A549 (cell line): ENCODE results near the gene TLK1. TPM values are rescaled to one million over a fixed set of nuclear protein-coding genes. Genes with fewer than 3 reads are reported as not detected.

Experiments
- ATAC-seq, 2 experiments: fragments of 200-7000 bp in 1 of 2; fragments of >200 bp in 1 of 2; cut with Nextera tagmentation in 1 of 2; cut with Tn5 transposase in 1 of 2; 3 replicates each; pipeline versions ENCODE4 v1.8.0 to v1.9.1; 2018 to 2020; ENCODE audit warnings: mild to moderate bottlenecking in 1 of 2, moderate library complexity in 1 of 2
- CTCF ChIA-PET: fragments of 300-600 bp; sonication (Branson Sonifier 250); formaldehyde crosslinking; extraction: SDS; loops from one replicate; lab custom pipeline; 2021; ENCODE audit warnings: antibody characterized with exemption, inconsistent platforms; lab: Yijun Ruan, JAX
- POLR2A ChIA-PET: fragments of 350-600 bp; formaldehyde crosslinking; extraction: SDS; loops from one replicate; lab custom pipeline; 2021; ENCODE audit warnings: antibody characterized with exemption, inconsistent platforms; lab: Yijun Ruan, JAX
- DNase-seq, 2 experiments: peaks; one replicate each; pipeline versions ENCODE4 v3.0.0 to v3.0.0-alpha.2; 2011 to 2016; ENCODE audit warnings: low read depth in 1 of 2, low spot score in 1 of 2
- FAIRE-seq: peaks from 2 replicates; lab custom pipeline; 2011; peaks lifted over from hg19 to GRCh38; lab: Jason Lieb, UNC
- H3K27ac ChIP-seq, 2 experiments: fragments of >200 bp; sonication (Bioruptor Twin); formaldehyde crosslinking; 3 replicates each; pipeline ENCODE4 v1.5.1; 2016 to 2017
- H3K4me1 ChIP-seq: fragments of >200 bp; sonication (Bioruptor Twin); formaldehyde crosslinking; 3 replicates; pipeline ENCODE4 v1.6.1; 2016
- H3K4me2 ChIP-seq: fragments of >200 bp; sonication (Bioruptor Twin); formaldehyde crosslinking; 3 replicates; pipeline ENCODE4 v1.6.1; 2016
- H3K4me3 ChIP-seq: fragments of >200 bp; sonication (Bioruptor Twin); formaldehyde crosslinking; 3 replicates; pipeline ENCODE4 v1.5.1; 2016
- H3K9me3 ChIP-seq: fragments of >200 bp; sonication (Bioruptor Twin); formaldehyde crosslinking; 3 replicates; pipeline ENCODE4 v1.6.1; 2016
- CTCF ChIP-seq: fragments of >200 bp; sonication (Bioruptor Twin); formaldehyde crosslinking; IDR thresholded peaks from 3 replicates; pipeline ENCODE4 v1.5.1; 2016
- E2F6 ChIP-seq: IDR thresholded peaks from 2 replicates; pipeline ENCODE4 v1.6.1; 2012; ENCODE audit warnings: low read depth, borderline replicate concordance
- FOXS1 ChIP-seq: fragments of 250-450 bp; sonication (Bioruptor Pico); IDR thresholded peaks from 2 replicates; pipeline ENCODE4 v1.5.0; 2020; ENCODE audit warnings: mild to moderate bottlenecking, moderate library complexity
- GATA3 ChIP-seq: IDR thresholded peaks from 2 replicates; pipeline ENCODE4 v1.6.1; 2012; ENCODE audit warnings: borderline replicate concordance
- HDAC2 ChIP-seq: fragments of 200-600 bp; sonication (generic); IDR thresholded peaks from 2 replicates; pipeline ENCODE4 v1.6.1; 2016
- HEYL ChIP-seq: fragments of 250-450 bp; sonication (Bioruptor Pico); IDR thresholded peaks from 2 replicates; pipeline ENCODE4 v1.8.0; 2021; ENCODE audit warnings: mild to moderate bottlenecking, moderate library complexity
- HOXB13 ChIP-seq: fragments of 250-450 bp; sonication (Bioruptor Pico); IDR thresholded peaks from 2 replicates; pipeline ENCODE4 v1.5.0; 2020; ENCODE audit warnings: low read depth, mild to moderate bottlenecking, moderate library complexity
- HOXB5 ChIP-seq: fragments of 250-450 bp; sonication (Bioruptor Pico); IDR thresholded peaks from 2 replicates; pipeline ENCODE4 v1.5.0; 2020; ENCODE audit warnings: mild to moderate bottlenecking, moderate library complexity
- KDM5A ChIP-seq: fragments of 200-600 bp; sonication (generic); IDR thresholded peaks from 2 replicates; pipeline ENCODE4 v1.6.1; 2016; ENCODE audit warnings: antibody characterized with exemption, mild to moderate bottlenecking
- MAX ChIP-seq: IDR thresholded peaks from 2 replicates; pipeline ENCODE4 v1.6.1; 2012
- NFE2L2 ChIP-seq: fragments of 150-350 bp; conservative IDR thresholded peaks from 2 replicates; pipeline ENCODE4 v1.6.1; 2014; ENCODE audit warnings: low read length
- PHF8 ChIP-seq: fragments of 200-600 bp; sonication (generic); IDR thresholded peaks from 2 replicates; pipeline ENCODE4 v1.6.1; 2016; ENCODE audit warnings: low read depth, mild to moderate bottlenecking, antibody characterized with exemption, moderate library complexity, borderline replicate concordance
- POLR2A ChIP-seq: IDR thresholded peaks from 2 replicates; pipeline ENCODE4 v1.6.1; 2012; ENCODE audit warnings: mild to moderate bottlenecking, low read length
- POLR2AphosphoS2 ChIP-seq: conservative IDR thresholded peaks from 2 replicates; pipeline ENCODE4 v1.6.1; 2012; ENCODE audit warnings: low read length, improper control_type of control experiment, inconsistent platforms
- RAD21 ChIP-seq, 2 experiments: fragments of >200 bp in 1 of 2; sonication (Bioruptor Twin) in 1 of 2; formaldehyde crosslinking in 1 of 2; IDR thresholded peaks in 1 of 2; conservative IDR thresholded peaks in 1 of 2; 2 replicates in 1 of 2; 3 replicates in 1 of 2; pipeline ENCODE4 v1.6.1; 2012 to 2018; ENCODE audit warnings: inconsistent platforms in 1 of 2
- SMC3 ChIP-seq: fragments of >200 bp; sonication (Bioruptor Twin); formaldehyde crosslinking; IDR thresholded peaks from 3 replicates; pipeline ENCODE4 v1.6.1; 2018; ENCODE audit warnings: inconsistent platforms
- TFCP2L1 ChIP-seq: fragments of 250-450 bp; sonication (Bioruptor Pico); IDR thresholded peaks from 2 replicates; pipeline ENCODE4 v1.5.0; 2021; ENCODE audit warnings: mild to moderate bottlenecking
- TP53 ChIP-seq: fragments of 250-450 bp; sonication (Bioruptor Pico); IDR thresholded peaks from 2 replicates; pipeline ENCODE4 v1.5.0; 2021; ENCODE audit warnings: mild to moderate bottlenecking, moderate library complexity
- ZFP36 ChIP-seq: fragments of 450-650 bp; IDR thresholded peaks from 2 replicates; pipeline ENCODE4 v1.6.1; 2014; ENCODE audit warnings: borderline replicate concordance; ENCODE audit not compliant: partially characterized antibody
- ZNF302 ChIP-seq: fragments of 250-450 bp; sonication (Bioruptor Pico); IDR thresholded peaks from 2 replicates; pipeline ENCODE4 v1.9.0; 2021; ENCODE audit warnings: inconsistent platforms, mild to moderate bottlenecking, moderate library complexity
- WGBS: methylation state at CpG from one replicate; pipeline ENCODE4 v1.1.6; 2017; ENCODE audit errors: missing lambda C conversion rate; 5-methylcytosine and 5-hydroxymethylcytosine counted together
- polyA plus RNA-seq, 4 experiments: library from polyadenylated mRNA; depleted of rRNA in 3 of 4; stranded (reverse); fragments of >200 nt; fragmentation: RNase III in 1 of 4; extraction: RNeasy Plus Mini Kit Qiagen cat#74134 plus additional on column Dnase treatment in 1 of 4; gene quantifications; 2 replicates in 3 of 4; 3 replicates in 1 of 4; pipeline ENCODE4 v1.2.3, GENCODE V29; 2011 to 2017
- TF ChIP-seq, protein P1 (sequence below): fragments of 450-650 bp; IDR thresholded peaks from 2 replicates; pipeline ENCODE4 v1.6.1; 2014; ENCODE audit warnings: antibody characterized with exemption

The TLK1 gene
- polyA plus RNA-seq, 2 of the 4 experiments (the other 2 are of a cell fraction), result 16.9 to 28.9 TPM

GRCh38 chr2:171159372-171160118, 1.1 kb downstream of the TLK1 start:
- peak; percentile 31 to 67 for DNase-seq
- H3K27ac ChIP-seq, result peak overlapping the region; percentile 98 to 99
- H3K4me2 ChIP-seq, result peak overlapping the region; percentile 83
- ATAC-seq, result peak; percentile 49 to 69
- H3K4me3 ChIP-seq, result peak overlapping the region; percentile 91
- H3K9me3 ChIP-seq, result no peaks in the 10 kb centered on the region
- POLR2A ChIA-PET, result interaction anchor here (0.8 to 2.0 kb wide), 3 partner anchors 231 to 274 kb away, joined by 3 to 12 read pairs (median 4); partner anchors contain the start of genes DCAF17, GORASP2 and METTL8
- CTCF ChIA-PET, result interaction anchor here (0.8 to 6.5 kb wide), 12 partner anchors 9 to 262 kb away, joined by 3 to 31 read pairs (median 4); no protein-coding TSS in a partner anchor
- peaks cover 27% of the 10 kb centered on the region for H3K4me1 ChIP-seq
- no peak for TF ChIP-seq GATA3
- TF ChIP-seq SMC3, result peak; percentile 48; the same call in 2 of the 3 replicates
- peak; percentile 92 for TF ChIP-seq KDM5A
- TF ChIP-seq TP53 (CRISPR knock-in tag), result 0 out of 2 replicates have a peak, but pooled peaks have one; percentile 19
- peak; percentile 41 for TF ChIP-seq POLR2A
- TF ChIP-seq HOXB5 (CRISPR knock-in tag), result 0 out of 2 replicates have a peak, but pooled peaks have one; percentile 20
- TF ChIP-seq NFE2L2, result no peak
- peak; percentile 63 for TF ChIP-seq CTCF
- TF ChIP-seq E2F6, result no peak; the same call in 1 of the 2 replicates
- TF ChIP-seq RAD21 (conservative IDR thresholded peaks at IDR 0.05 in 1 of 2, IDR thresholded peaks at IDR 0.05 in 1 of 2), result peak; percentile 69 to 73
- TF ChIP-seq, protein P1, sequence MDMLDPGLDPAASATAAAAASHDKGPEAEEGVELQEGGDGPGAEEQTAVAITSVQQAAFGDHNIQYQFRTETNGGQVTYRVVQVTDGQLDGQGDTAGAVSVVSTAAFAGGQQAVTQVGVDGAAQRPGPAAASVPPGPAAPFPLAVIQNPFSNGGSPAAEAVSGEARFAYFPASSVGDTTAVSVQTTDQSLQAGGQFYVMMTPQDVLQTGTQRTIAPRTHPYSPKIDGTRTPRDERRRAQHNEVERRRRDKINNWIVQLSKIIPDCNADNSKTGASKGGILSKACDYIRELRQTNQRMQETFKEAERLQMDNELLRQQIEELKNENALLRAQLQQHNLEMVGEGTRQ, result no peak
- peak; percentile 17; the same call in 1 of the 2 replicates for TF ChIP-seq PHF8
- 1% methylated on average over 29 of the region's 38 CpGs for WGBS
- FAIRE-seq, result no peak

- no peak for FAIRE-seq
- TF ChIP-seq HDAC2 (no peak), POLR2AphosphoS2 (no peak), FOXS1 (no peak), TP53 (CRISPR knock-in tag) (no peak), ZNF302 (no peak), TFCP2L1 (CRISPR knock-in tag) (no peak), HEYL (CRISPR knock-in tag) (no peak), NFE2L2 (no peak), SMC3 (no peak), HOXB13 (CRISPR knock-in tag) (no peak), MAX (no peak), KDM5A (no peak), ZFP36 (no peak)
- TF ChIP-seq, all 56 proteins: peak for 0
- DNase-seq (peak in 1 of 2 experiments; percentile 23), ATAC-seq (peak in 1 of 2 experiments; percentile 15; a peak in 3 of 6 replicates)
- Histone ChIP-seq H3K4me2 (peak overlapping the region; percentile 83), H3K4me3 (peak overlapping the region; percentile 91), H3K9me3 (no peaks in the 10 kb centered on the region), H3K4me1 (peaks cover 34% of the 10 kb centered on the region), H3K27ac (peak overlapping the region; percentile 98 to 99)
- 6% methylated on average over 15 of the region's 15 CpGs for WGBS
- ChIA-PET POLR2A (interaction anchor here (1.7 to 2.0 kb wide), 2 partner anchors 230 to 257 kb away, joined by 4 to 12 read pairs; partner anchors contain the start of gene GORASP2), CTCF (interaction anchor here (0.7 to 6.5 kb wide), 13 partner anchors 8 to 263 kb away, joined by 3 to 31 read pairs (median 4); partner anchors contain the start of gene GORASP2)
Observed at GRCh38 chr2:171158790-171159371, 1.8 kb downstream of the TLK1 start.
